Memory B cell (primary cell): ENCODE results near the gene TRIM5.
"Not testable (repeated sequence)": the region's sequence is repeated elsewhere in the genome, so short reads cannot be mapped to it uniquely, and the experiment has no call there.

Experiments
- ATAC-seq: fragments of 150-1000 bp; cut with Tn5 transposase; 2 replicates; pipeline ENCODE4 v1.10.0; 2021; ENCODE audit warnings: low read depth, mild to moderate bottlenecking, moderate library complexity
- DNase-seq, 2 donors: peaks; one replicate each; pipeline ENCODE4 v3.0.0; 2022; ENCODE audit warnings: low spot score in 2 of 2
- H3K27ac Mint-ChIP-seq: one replicate; pipeline ENCODE4 v1.8.0; 2022; ENCODE audit warnings: mild to moderate bottlenecking, moderate library complexity, mixed read lengths
- H3K27me3 Mint-ChIP-seq: one replicate; pipeline ENCODE4 v1.8.0; 2022; ENCODE audit warnings: mixed read lengths
- H3K36me3 Mint-ChIP-seq: one replicate; pipeline ENCODE4 v1.8.0; 2022; ENCODE audit warnings: mild to moderate bottlenecking, mixed read lengths
- H3K4me1 Mint-ChIP-seq: one replicate; pipeline ENCODE4 v1.8.0; 2022; ENCODE audit warnings: mixed read lengths
- H3K4me3 Mint-ChIP-seq: one replicate; pipeline ENCODE4 v1.8.0; 2022; ENCODE audit warnings: mild to moderate bottlenecking, moderate library complexity, mixed read lengths
- H3K9me3 Mint-ChIP-seq: one replicate; pipeline ENCODE4 v1.8.0; 2022; ENCODE audit warnings: mixed read lengths

The TRIM5 gene

DNA sequence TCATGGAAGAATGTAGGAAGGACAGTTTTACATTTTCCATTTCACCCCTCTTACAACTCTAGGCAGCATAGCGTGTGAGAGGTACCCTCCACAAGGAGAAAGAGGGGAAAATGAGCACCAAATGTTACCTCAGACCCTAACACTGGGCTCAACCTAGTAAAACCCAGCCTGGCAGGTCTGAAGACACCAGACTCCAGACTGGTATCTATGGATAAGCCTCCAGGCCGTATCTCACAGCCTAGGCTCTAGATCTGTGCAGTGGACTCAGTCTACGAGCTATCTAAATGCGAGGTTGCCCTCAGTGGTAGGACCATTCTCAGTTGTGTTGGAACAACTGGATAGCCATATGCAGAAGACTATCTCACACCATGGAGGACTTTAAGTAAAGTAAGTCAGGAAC is 10.5 kb downstream of the TRIM5 start:
- no peaks in the 10 kb centered on the region for H3K27me3 Mint-ChIP-seq
- no peak for ATAC-seq
- H3K4me3 Mint-ChIP-seq, result no peak overlapping the region
- no peaks in the 10 kb centered on the region for H3K9me3 Mint-ChIP-seq
- peak overlapping the region; percentile 16 for H3K27ac Mint-ChIP-seq
- no peak for DNase-seq
- H3K4me1 Mint-ChIP-seq, result peaks cover 11% of the 10 kb centered on the region
- H3K36me3 Mint-ChIP-seq, result peaks cover 32% of the 10 kb centered on the region

DNA sequence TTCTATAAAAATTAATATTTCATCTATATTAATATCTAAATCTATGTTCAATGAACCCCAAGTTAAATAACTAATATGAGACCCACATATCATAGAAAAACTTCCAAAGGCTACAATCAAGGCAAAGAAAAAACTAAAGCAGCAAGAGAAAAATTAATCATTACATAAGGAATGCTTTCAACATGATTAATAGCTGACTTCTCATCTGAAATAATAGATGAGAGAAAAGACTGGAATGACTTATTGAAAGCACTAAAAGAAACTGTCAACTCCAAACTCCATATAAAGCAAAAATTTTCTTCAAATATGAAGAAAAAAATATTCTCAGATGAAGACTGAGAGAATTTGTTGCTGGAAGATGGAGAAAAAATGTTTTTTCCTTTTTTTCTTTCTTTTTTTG is 13.0 kb downstream of the TRIM5 start:
- peaks cover 6% of the 10 kb centered on the region for H3K4me1 Mint-ChIP-seq

DNA sequence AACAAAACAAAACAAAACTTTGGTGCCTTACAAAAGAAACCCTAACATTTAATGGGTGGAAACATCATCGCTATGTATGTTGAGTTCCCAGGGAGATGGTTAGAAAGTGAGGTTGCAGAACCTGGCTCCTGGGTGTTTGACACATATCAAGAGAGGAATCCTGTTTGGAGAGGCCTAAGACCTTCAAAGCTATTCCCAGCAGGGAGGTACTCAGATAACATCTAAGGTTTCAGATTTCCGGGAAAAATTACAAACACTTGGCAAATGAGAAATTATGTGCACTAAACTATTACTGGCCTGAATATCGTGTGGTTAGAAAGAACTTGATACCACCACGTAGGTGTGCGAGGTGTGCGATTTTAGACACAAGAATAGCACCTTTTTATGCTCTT is 18.5 kb downstream of the TRIM5 start:
- H3K27ac Mint-ChIP-seq, result no peak overlapping the region
- H3K4me3 Mint-ChIP-seq, result no peak overlapping the region
- H3K27me3 Mint-ChIP-seq, result no peaks in the 10 kb centered on the region
- H3K4me1 Mint-ChIP-seq, result no peaks in the 10 kb centered on the region
- H3K9me3 Mint-ChIP-seq, result no peaks in the 10 kb centered on the region
- peaks cover 32% of the 10 kb centered on the region for H3K36me3 Mint-ChIP-seq
- DNase-seq, result no peak
- ATAC-seq, result no peak

More for the DNA sequence above, 13.0 kb downstream of the TRIM5 start:
- H3K36me3 Mint-ChIP-seq, result peaks cover 27% of the 10 kb centered on the region
- no peak overlapping the region for H3K4me3 Mint-ChIP-seq
- ATAC-seq (no peak), DNase-seq (no peak)
- no peak overlapping the region for H3K27ac Mint-ChIP-seq
- H3K27me3 Mint-ChIP-seq, result no peaks in the 10 kb centered on the region
- no peaks in the 10 kb centered on the region for H3K9me3 Mint-ChIP-seq

DNA sequence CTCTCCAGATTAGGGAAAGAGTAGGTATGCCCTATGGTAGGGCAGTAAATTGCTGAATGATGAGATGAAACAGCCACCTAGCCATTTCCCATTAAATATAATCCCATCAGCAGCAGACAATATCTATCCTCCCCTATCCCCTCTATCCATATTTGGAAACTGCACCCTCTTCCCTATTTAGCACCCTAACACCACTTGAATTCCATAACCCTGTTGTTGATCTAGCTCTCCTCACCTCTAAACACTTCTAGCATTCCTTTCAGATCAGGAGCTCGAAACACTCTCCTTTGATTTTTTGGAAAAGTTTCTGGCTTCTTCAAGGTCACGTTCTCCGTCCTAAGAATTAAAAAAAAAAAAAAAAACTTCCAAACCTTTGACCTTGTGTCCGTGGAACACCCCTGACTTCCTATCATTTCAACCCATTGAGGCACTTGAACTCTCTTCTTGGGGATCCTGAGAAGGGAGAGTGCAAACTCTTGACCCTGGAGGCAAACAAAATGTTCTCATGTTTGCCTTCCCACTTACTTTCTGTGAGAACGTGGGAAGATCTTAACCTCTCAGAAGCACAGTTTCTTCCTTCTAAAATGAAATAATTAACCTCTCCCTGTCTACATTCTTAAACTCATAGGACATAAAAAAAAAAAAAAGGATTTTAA is 19.0 kb downstream of the TRIM5 start:
- Mint-ChIP-seq H3K4me3 (no peak overlapping the region), H3K27me3 (no peaks in the 10 kb centered on the region), H3K4me1 (no peaks in the 10 kb centered on the region), H3K27ac (no peak overlapping the region), H3K36me3 (peaks cover 35% of the 10 kb centered on the region), H3K9me3 (no peaks in the 10 kb centered on the region)
- DNase-seq (no peak), ATAC-seq (no peak)

DNA sequence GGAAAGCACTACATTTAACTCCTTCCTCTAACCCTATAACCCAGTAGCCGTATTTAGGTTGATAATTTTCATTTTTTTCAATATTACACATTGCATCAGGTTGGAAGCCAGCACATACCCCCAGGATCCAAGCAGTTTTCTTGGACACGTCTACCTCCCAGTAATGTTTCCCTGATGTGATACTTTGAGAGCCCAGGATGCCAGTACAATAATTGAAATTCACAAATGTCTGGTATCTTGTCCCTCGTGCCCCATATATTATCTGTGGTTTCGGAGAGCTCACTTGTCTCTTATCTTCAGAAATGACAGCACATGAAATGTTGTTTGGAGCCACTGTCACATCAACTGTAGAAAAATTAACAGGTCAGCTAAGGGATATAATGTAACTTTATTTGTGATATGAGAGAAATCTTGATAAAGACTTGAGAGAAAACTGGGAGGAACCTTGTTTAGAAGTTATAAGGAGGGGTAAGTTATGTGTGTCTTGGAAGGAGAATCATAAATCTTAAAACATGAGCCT is 19.8 kb downstream of the TRIM5 start:
- Mint-ChIP-seq H3K4me3 (no peak overlapping the region), H3K27me3 (no peaks in the 10 kb centered on the region), H3K9me3 (no peaks in the 10 kb centered on the region), H3K4me1 (no peaks in the 10 kb centered on the region), H3K36me3 (peaks cover 32% of the 10 kb centered on the region), H3K27ac (no peak overlapping the region)
- no peak for DNase-seq
- no peak for ATAC-seq

DNA sequence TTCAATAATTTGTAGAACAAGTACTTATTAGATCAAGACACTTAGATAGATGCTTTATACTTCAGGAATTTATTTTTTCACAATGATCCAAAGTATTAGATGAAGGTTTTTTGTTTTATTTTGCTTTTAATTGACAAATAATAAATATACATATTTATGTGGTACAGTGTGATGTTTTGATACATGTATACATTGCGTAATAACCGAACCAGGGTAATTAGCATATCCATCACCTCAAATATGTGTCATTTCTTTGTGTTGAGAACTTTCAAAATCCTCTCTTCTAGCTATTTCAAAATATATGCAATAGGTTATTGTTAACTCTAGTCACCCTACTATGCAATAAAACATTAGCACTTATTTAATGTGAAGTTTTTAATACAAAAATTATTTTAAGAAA is 21.4 kb downstream of the TRIM5 start:
- H3K27me3 Mint-ChIP-seq, result no peaks in the 10 kb centered on the region
- H3K4me1 Mint-ChIP-seq, result no peaks in the 10 kb centered on the region
- no peak overlapping the region for H3K4me3 Mint-ChIP-seq
- H3K36me3 Mint-ChIP-seq, result peaks cover 26% of the 10 kb centered on the region
- ATAC-seq, result no peak
- no peaks in the 10 kb centered on the region for H3K9me3 Mint-ChIP-seq
- H3K27ac Mint-ChIP-seq, result no peak overlapping the region
- no peak for DNase-seq

DNA sequence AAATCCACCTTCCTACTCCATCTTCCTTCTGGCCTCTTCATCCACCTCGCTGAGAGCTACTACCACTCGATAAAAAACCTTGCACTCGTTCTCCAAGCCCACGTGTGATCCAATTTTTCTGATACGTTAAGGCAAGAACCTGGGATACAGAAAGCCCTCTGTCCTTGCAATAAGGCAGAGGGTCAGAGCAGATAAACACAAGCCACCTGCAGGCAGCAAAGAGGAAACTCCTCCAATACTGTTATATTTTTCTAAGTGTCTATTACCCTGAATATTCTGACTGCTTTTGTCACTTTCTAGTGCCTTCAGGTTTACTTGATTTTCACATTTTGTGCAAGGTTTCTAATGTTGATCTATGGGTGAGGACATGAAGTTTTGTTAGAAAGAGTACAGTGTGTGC is 26.6 kb downstream of the TRIM5 start:
- no peak for ATAC-seq
- Mint-ChIP-seq H3K36me3 (peaks cover 15% of the 10 kb centered on the region), H3K27ac (no peak overlapping the region)

DNA sequence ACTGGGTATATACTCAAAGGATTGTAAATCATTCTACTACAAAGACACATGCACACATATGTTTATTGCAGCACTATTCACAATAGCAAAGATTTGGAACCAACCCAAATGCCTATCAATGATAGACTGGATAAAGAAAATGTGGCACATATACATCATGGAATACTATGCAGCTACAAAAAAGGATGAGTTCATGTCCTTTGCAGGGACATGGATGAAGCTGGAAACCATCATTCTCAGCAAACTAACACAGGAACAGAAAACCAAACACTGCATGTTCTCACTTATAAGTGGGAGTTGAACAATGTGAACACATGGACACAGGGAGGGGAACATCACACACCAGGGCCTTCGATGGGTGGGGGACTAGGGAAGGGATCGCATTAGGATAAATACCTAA is 27.9 kb downstream of the TRIM5 start:
- not testable (repeated sequence) for H3K27ac Mint-ChIP-seq, H3K4me1 Mint-ChIP-seq, DNase-seq, H3K9me3 Mint-ChIP-seq, H3K4me3 Mint-ChIP-seq, ATAC-seq, H3K27me3 Mint-ChIP-seq
- H3K36me3 Mint-ChIP-seq, result peaks cover 18% of the 10 kb centered on the region

More for the DNA sequence above, 26.6 kb downstream of the TRIM5 start:
- no peaks in the 10 kb centered on the region for H3K4me1 Mint-ChIP-seq
- H3K9me3 Mint-ChIP-seq, result no peaks in the 10 kb centered on the region
- DNase-seq, result no peak
- no peaks in the 10 kb centered on the region for H3K27me3 Mint-ChIP-seq
- no peak overlapping the region for H3K4me3 Mint-ChIP-seq

DNA sequence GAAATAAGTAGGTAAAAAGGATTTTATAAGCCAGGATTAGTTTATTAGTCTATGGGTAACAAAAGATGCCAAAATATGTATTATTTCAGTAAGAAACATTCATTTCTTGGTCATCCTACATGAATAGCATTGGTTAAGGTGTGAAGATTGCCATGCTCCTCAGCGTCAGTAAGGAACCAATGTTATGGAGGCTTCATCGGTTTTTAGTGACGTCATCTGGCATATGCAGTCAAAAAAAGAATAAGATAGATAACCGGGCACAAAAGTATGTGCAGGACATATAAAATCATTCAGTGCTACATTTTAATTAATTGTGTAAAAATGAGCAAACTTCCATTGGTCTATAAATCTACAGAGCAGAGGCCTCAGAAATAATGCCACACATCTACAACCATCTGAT is 29.4 kb downstream of the TRIM5 start:
- peaks cover 18% of the 10 kb centered on the region for H3K36me3 Mint-ChIP-seq
- no peaks in the 10 kb centered on the region for H3K4me1 Mint-ChIP-seq
- H3K27ac Mint-ChIP-seq, result no peak overlapping the region
- DNase-seq (no peak), ATAC-seq (no peak)
- no peak overlapping the region for H3K4me3 Mint-ChIP-seq
- H3K27me3 Mint-ChIP-seq, result no peaks in the 10 kb centered on the region
- peaks cover 2% of the 10 kb centered on the region for H3K9me3 Mint-ChIP-seq

DNA sequence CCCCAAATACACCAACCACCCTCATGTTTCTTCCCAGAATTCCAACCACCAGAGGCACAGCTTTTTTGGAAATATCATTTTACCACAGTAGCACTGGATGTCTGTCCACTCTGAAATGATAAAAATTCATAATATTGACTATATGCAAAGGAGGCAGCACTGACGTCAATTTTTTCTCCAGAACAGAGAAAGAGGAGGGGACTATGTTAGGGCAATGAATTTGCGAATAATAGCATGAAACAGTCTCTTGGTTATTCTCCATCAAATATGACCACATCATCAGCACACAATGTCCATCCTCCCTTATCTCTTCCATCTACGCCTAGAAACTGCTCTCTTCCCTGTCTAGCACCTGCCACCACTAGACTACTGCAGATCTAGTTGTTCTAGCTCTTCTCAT is 38.7 kb downstream of the TRIM5 start:
- no peak for DNase-seq
- Mint-ChIP-seq H3K27me3 (no peaks in the 10 kb centered on the region), H3K4me1 (no peaks in the 10 kb centered on the region), H3K27ac (peak overlapping the region; percentile 33), H3K9me3 (no peaks in the 10 kb centered on the region), H3K36me3 (peaks cover 28% of the 10 kb centered on the region), H3K4me3 (no peak overlapping the region)
- no peak for ATAC-seq

DNA sequence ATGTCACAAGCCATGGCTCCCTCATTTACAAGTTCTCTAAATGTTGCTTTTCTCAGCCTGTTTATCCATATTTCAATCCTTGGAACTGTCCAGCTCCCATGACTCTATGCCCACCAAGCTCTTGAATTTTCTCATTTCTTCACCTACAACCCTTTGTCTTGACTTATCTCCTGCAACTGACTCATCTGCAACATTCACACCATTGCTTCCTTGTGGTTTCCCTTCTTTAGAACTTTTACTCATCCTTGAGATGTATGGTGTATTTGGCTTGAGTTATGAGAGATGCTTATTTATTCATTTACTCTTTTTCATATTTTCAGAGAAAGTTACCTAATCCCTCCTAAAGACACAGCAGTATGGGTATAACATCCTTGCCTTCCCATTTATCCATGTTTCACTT is 41.3 kb downstream of the TRIM5 start:
- DNase-seq (no peak), ATAC-seq (no peak)
- Mint-ChIP-seq H3K4me1 (no peaks in the 10 kb centered on the region), H3K27me3 (no peaks in the 10 kb centered on the region), H3K9me3 (no peaks in the 10 kb centered on the region), H3K4me3 (no peak overlapping the region), H3K36me3 (peaks cover 38% of the 10 kb centered on the region), H3K27ac (no peak overlapping the region)

DNA sequence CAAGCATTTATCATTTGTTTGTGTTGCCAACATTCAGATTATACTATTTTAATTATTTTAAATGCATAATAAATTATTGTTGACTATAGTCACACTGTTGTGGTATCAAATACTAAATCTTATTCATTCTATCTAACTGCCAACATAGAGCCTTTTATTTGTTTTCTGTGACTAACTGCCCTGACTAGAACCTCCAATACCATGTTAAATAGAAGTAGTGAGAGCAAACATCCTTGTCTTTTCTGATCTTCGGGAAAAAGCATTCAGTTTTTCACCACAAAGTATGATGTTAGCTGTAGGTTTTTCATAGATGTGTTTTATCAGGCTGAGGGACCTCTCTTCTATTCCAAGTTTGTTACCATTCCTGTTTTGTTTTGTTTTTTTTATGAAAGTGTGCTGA is 44.9 kb downstream of the TRIM5 start:
- no peaks in the 10 kb centered on the region for H3K27me3 Mint-ChIP-seq
- H3K9me3 Mint-ChIP-seq, result no peaks in the 10 kb centered on the region
- DNase-seq (no peak), ATAC-seq (no peak)
- H3K36me3 Mint-ChIP-seq, result peaks cover 49% of the 10 kb centered on the region
- H3K4me3 Mint-ChIP-seq, result no peak overlapping the region
- H3K4me1 Mint-ChIP-seq, result peaks cover 4% of the 10 kb centered on the region
- H3K27ac Mint-ChIP-seq, result no peak overlapping the region

DNA sequence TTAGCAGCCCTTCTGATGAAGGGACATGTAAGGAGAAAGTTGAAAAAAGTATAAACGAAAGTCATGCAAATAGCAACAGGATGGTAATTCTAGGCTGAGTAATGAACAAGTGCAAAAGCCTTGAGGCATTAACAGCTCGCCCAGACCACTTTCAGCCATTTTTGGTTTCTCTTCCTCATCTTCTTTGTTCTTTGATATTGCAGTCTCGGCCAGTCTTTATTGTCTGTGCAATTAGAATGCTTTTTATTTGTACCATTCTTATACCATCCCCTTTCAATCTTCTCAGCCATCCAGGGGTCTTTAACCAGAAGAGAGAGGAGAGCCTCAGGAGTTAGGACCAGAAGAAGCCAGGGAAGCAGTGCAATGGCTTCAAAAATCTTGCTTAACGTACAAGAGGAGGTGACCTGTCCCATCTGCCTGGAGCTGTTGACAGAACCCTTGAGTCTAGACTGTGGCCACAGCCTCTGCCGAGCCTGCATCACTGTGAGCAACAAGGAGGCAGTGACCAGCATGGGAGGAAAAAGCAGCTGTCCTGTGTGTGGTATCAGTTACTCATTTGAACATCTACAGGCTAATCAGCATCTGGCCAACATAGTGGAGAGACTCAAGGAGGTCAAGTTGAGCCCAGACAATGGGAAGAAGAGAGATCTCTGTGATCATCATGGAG is 52.8 kb downstream of the TRIM5 start:
- peak overlapping the region; percentile 80 for H3K4me3 Mint-ChIP-seq
- H3K36me3 Mint-ChIP-seq, result peaks cover 41% of the 10 kb centered on the region
- peaks cover 39% of the 10 kb centered on the region for H3K4me1 Mint-ChIP-seq
- ATAC-seq (peak; percentile 98), DNase-seq (peak; percentile 24 to 39)
- peak overlapping the region; percentile 90 for H3K27ac Mint-ChIP-seq
- no peaks in the 10 kb centered on the region for H3K27me3 Mint-ChIP-seq
- H3K9me3 Mint-ChIP-seq, result no peaks in the 10 kb centered on the region

DNA sequence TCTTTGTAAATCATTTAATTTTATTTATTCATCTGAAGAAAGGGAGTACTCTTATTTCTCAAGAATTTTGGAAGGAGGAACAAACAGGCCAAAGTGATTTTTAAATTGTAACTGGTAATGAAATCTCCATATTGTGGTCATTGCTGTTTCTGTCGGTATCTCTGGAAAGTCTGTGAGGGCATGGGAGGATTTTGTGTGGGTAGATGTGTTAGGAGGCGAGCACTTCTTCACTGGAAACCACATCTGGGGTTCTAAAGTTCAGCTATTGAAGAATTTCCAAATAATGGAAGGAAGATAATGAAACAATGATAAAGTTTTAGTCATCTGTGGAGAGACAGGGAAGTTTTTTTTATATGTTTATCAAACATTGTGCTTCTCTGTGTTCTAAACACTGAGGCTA is 53.5 kb downstream of the TRIM5 start:
- H3K27ac Mint-ChIP-seq, result peak overlapping the region; percentile 90
- ATAC-seq, result no peak
- peaks cover 44% of the 10 kb centered on the region for H3K36me3 Mint-ChIP-seq

DNA sequence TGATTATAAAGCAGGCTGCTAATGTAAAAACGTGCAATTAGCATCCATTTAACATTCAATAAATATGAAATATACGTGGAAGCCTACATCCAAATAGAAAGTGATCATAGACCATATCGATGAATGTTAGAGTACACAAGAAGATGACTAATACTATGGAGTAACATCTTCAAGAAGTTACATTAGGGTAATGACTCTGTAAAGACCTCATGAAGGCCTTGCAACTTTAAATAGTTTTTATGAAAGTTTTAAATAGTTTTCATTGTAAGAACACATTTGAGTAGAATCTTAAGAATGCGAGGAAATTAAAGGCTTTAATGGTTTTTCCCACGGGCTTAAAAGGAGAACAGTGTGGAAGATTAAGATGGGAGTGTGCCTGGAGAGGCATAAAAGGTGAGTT is 58.7 kb downstream of the TRIM5 start:
- DNase-seq (no peak), ATAC-seq (no peak)
- Mint-ChIP-seq H3K27me3 (no peaks in the 10 kb centered on the region), H3K4me1 (peaks cover 36% of the 10 kb centered on the region), H3K9me3 (no peaks in the 10 kb centered on the region), H3K36me3 (peaks cover 20% of the 10 kb centered on the region), H3K27ac (no peak overlapping the region), H3K4me3 (peak overlapping the region; percentile 89)

More for the DNA sequence above, 53.5 kb downstream of the TRIM5 start:
- no peaks in the 10 kb centered on the region for H3K27me3 Mint-ChIP-seq
- no peaks in the 10 kb centered on the region for H3K9me3 Mint-ChIP-seq
- H3K4me3 Mint-ChIP-seq, result peak overlapping the region; percentile 80
- DNase-seq, result no peak
- H3K4me1 Mint-ChIP-seq, result peaks cover 44% of the 10 kb centered on the region
